HL-60 (cell line): ENCODE measurements around the gene LFNG.

Experiments used
- DNase-seq, 2 experiments: peaks; one replicate each; pipeline ENCODE4 v3.0.0-alpha.2; 2010 to 2020; ENCODE audit warnings: low read depth in 1 of 2, low spot score in 1 of 2
- H3K27ac ChIP-seq: fragments of 250-450 bp; sonication (Bioruptor Pico); replicated peaks from 2 replicates; pipeline ENCODE4 v1.5.1; 2020; ENCODE audit warnings: mild to moderate bottlenecking, moderate library complexity
- H3K27me3 ChIP-seq: fragments of 250-450 bp; sonication (Bioruptor Pico); 2 replicates; pipeline ENCODE4 v1.5.1; 2021; ENCODE audit warnings: mild to moderate bottlenecking, moderate library complexity; ENCODE audit not compliant: insufficient read depth, poor library complexity, severe bottlenecking
- H3K4me3 ChIP-seq: replicated peaks from 2 replicates; pipeline ENCODE4 v1.5.1; 2011; ENCODE audit warnings: mild to moderate bottlenecking, control low read depth, low read length; ENCODE audit not compliant: insufficient read depth
- GABPA ChIP-seq: IDR thresholded peaks from 2 replicates; pipeline ENCODE4 v1.6.1; 2012; ENCODE audit warnings: low read depth
- POLR2AphosphoS5 ChIP-seq: IDR thresholded peaks from 2 replicates; pipeline ENCODE4 v1.6.1; 2012; ENCODE audit warnings: low read depth
- REST ChIP-seq: IDR thresholded peaks from 2 replicates; pipeline ENCODE4 v1.6.1; 2012; ENCODE audit warnings: low read depth; ENCODE audit not compliant: insufficient replicate concordance
- SPI1 ChIP-seq: IDR thresholded peaks from 2 replicates; pipeline ENCODE4 v1.6.1; 2012; ENCODE audit warnings: low read depth, mild to moderate bottlenecking, borderline replicate concordance
- TF ChIP-seq, protein P1 (sequence below): IDR thresholded peaks from one replicate; pipeline ENCODE4 v1.5.1; 2011; ENCODE audit warnings: low read length, control low read depth, inconsistent platforms; ENCODE audit not compliant: insufficient read depth

The LFNG gene

GRCh38 chr7:2567679-2568278 lies 48.2 kb downstream of the LFNG start:
- H3K27me3 ChIP-seq, result no peaks in the 10 kb centered on the region
- TF ChIP-seq SPI1 (peak; percentile 14; the same call in 1 of the 2 replicates), GABPA (no peak)
- H3K4me3 ChIP-seq, result no peak overlapping the region
- DNase-seq, result no peak
- H3K27ac ChIP-seq, result no peak overlapping the region

DNA sequence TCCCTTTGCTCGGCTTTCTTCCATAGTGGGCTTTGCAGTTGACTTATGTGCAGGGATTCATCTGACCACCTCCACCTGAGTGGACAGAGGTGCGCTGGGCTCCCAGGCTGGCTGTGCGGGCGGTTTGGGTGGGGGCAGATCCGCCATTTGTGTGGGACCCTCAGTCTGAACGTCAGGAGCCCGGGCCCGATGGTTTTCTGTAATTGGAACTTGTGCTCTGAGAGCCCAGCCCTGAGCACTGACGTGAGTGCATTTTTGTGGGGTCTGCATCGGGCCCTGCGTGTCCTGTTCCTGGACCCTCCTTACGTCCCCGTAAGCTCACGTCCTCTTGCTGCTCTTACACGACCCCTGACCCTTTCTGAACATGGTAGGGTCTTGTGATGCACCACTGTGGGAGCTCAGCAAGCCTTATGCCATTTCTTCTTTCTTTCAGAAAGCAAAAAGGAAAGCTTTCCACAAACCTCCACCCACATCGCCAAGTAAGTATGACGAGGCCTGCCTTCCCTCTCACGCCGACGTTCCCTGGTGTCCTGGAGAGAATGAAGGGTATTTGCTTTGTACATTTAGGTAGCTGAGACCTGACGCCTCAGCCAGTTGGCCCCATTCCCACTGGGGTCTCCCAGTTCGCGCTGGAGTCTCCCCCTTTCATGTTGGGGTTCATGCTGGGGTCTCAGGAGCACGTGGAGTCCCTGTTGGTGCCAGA lies 49.1 kb downstream of the LFNG start:
- no peaks in the 10 kb centered on the region for H3K27me3 ChIP-seq
- H3K27ac ChIP-seq, result no peak overlapping the region
- no peak for DNase-seq
- TF ChIP-seq GABPA (no peak), SPI1 (no peak), REST (no peak), POLR2AphosphoS5 (no peak)
- TF ChIP-seq, protein P1, sequence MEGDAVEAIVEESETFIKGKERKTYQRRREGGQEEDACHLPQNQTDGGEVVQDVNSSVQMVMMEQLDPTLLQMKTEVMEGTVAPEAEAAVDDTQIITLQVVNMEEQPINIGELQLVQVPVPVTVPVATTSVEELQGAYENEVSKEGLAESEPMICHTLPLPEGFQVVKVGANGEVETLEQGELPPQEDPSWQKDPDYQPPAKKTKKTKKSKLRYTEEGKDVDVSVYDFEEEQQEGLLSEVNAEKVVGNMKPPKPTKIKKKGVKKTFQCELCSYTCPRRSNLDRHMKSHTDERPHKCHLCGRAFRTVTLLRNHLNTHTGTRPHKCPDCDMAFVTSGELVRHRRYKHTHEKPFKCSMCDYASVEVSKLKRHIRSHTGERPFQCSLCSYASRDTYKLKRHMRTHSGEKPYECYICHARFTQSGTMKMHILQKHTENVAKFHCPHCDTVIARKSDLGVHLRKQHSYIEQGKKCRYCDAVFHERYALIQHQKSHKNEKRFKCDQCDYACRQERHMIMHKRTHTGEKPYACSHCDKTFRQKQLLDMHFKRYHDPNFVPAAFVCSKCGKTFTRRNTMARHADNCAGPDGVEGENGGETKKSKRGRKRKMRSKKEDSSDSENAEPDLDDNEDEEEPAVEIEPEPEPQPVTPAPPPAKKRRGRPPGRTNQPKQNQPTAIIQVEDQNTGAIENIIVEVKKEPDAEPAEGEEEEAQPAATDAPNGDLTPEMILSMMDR, result no peak
- H3K4me3 ChIP-seq, result no peak overlapping the region

DNA sequence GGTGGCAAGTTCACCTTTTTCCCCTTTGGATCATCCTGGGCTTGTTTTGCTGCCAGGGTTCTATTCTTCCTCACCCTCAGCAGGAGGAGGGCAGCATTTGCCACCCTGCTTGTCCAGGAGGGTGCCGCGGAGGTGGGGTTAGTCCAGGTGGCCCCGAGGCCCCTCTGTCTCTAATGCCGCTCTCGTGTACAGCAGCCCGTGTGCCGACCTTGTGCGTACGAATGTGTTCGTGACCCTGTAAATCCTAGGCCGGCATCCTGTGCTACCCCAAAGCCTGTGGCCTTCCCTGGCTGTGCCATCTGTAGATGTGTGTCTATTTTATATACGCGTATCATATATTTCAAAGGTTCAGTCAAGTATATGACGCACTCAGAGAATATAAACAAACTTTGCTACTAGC lies 49.8 kb downstream of the LFNG start:
- no peaks in the 10 kb centered on the region for H3K27me3 ChIP-seq
- H3K27ac ChIP-seq, result no peak overlapping the region
- TF ChIP-seq, protein P1, result no peak
- no peak for TF ChIP-seq POLR2AphosphoS5
- no peak for TF ChIP-seq SPI1
- TF ChIP-seq REST, result no peak
- no peak for TF ChIP-seq GABPA
- DNase-seq, result no peak
- no peak overlapping the region for H3K4me3 ChIP-seq

DNA sequence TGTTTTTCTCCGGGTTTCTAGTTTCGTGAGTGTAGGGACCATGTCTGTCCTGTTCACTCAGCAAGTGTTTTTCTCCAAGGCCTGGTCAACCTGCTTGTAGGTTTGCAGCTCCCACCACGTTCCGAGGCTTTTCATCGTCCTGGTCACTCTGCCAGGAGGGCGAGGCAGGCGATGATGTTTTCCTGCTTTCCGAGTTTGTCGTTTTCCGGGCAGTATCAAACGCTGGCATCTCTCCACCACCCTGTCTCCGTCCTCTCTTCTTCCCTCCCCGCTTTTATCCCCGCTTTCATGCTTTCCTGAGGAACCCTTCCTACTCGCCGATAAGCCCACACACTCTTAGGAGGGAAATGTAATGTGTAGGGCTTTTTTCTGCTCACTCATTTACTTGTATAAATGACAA lies 50.4 kb downstream of the LFNG start:
- Histone ChIP-seq H3K27me3 (no peaks in the 10 kb centered on the region), H3K4me3 (no peak overlapping the region), H3K27ac (no peak overlapping the region)
- TF ChIP-seq SPI1, result no peak
- no peak for TF ChIP-seq POLR2AphosphoS5
- TF ChIP-seq, protein P1, result no peak
- TF ChIP-seq REST, result no peak
- TF ChIP-seq GABPA, result no peak
- no peak for DNase-seq
